OCI-LY7 (cell line): Measurements from ENCODE around the gene USP6NL.

Experiments used
- EZH2phosphoT487 ChIP-seq: fragments of 200-600 bp; sonication (generic); IDR thresholded peaks from 2 replicates; pipeline ENCODE4 v1.6.1; 2018; ENCODE audit warnings: low read depth, borderline replicate concordance, mild to moderate bottlenecking, mixed run types, antibody characterized with exemption, low read length, moderate library complexity, mixed read lengths
- TF ChIP-seq, protein P1 (sequence below): fragments of 200-600 bp; sonication (generic); conservative IDR thresholded peaks from 2 replicates; pipeline ENCODE4 v1.5.1; 2014; ENCODE audit warnings: mild to moderate bottlenecking, antibody characterized with exemption, low read length, moderate library complexity, mixed read lengths

DNA sequence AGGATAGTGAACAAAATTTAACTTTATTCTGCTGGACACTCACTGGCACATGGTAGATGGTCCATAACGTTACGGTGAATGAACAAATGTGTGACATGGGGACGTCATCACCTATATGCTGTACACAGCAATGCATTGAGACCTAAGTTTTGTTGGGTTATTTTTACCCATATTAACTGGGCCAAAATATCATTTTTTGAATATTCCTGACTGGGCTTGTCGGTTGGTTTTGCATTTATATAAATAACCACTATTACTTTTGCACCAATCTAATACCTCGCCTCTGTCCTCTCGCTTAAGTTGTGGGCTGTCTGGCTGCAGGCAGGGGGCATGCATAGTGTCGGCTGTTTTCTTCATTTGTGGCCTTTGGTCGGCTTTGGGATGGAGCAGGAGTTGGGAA is 161.7 kb downstream of the USP6NL start:
- TF ChIP-seq, protein P1, sequence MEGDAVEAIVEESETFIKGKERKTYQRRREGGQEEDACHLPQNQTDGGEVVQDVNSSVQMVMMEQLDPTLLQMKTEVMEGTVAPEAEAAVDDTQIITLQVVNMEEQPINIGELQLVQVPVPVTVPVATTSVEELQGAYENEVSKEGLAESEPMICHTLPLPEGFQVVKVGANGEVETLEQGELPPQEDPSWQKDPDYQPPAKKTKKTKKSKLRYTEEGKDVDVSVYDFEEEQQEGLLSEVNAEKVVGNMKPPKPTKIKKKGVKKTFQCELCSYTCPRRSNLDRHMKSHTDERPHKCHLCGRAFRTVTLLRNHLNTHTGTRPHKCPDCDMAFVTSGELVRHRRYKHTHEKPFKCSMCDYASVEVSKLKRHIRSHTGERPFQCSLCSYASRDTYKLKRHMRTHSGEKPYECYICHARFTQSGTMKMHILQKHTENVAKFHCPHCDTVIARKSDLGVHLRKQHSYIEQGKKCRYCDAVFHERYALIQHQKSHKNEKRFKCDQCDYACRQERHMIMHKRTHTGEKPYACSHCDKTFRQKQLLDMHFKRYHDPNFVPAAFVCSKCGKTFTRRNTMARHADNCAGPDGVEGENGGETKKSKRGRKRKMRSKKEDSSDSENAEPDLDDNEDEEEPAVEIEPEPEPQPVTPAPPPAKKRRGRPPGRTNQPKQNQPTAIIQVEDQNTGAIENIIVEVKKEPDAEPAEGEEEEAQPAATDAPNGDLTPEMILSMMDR, result 0 out of 2 replicates have a peak, but pooled peaks have one; percentile 28
- TF ChIP-seq EZH2phosphoT487, result no peak
